ENCODE measurements around the gene CKM. TPM values are rescaled to one million over a fixed set of nuclear protein-coding genes. Genes with fewer than 3 reads are reported as not detected.

CKM gene
- total and polyA plus RNA-seq, 2 donors (not counting 3 experiments of a cell fraction or from before 2014, with no cell fraction given) = not detected

GRCh38 chr19:45322311-45322710 is 364 bp downstream of the CKM start:
- Histone ChIP-seq H3K9me1 (replicated peaks; ENCODE audit: control insufficient read depth, extremely low read depth, insufficient read depth, low read length) (no peaks in the 10 kb centered on the region), H4K20me1 (replicated peaks; ENCODE audit: control insufficient read depth, extremely low read depth, insufficient read depth, low read length) (no peaks in the 10 kb centered on the region), H3K4me2 (ENCODE audit: insufficient read depth, low read length) (no peak overlapping the region), H3K27me3 (ENCODE audit: control insufficient read depth in 2 of 2, insufficient read depth in 2 of 2, low read length in 2 of 2) (peaks cover 4 to 5% of the 10 kb centered on the region in 2 experiments), H3K79me2 (ENCODE audit: control insufficient read depth, insufficient read depth, low read length) (no peaks in the 10 kb centered on the region), H3K9me3 (replicated peaks; ENCODE audit: control insufficient read depth, insufficient read depth, low read length) (no peaks in the 10 kb centered on the region), H3K4me1 (ENCODE audit: control insufficient read depth, extremely low read depth, insufficient read depth, low read length) (no peaks in the 10 kb centered on the region), H3K9ac (replicated peaks; ENCODE audit: extremely low read depth, insufficient read depth, low read length) (no peak overlapping the region), H3K4me3 (replicated peaks in 1 of 3; ENCODE audit: insufficient read depth in 1 of 3, low read depth in 1 of 3, low read length in 3 of 3) (no peak overlapping the region), H3K36me3 (ENCODE audit: control insufficient read depth in 2 of 2, extremely low read depth in 1 of 2, insufficient read depth in 2 of 2, low read length in 2 of 2) (no peaks in the 10 kb centered on the region), H2AFZ (ENCODE audit: low read depth, low read length) (no peak overlapping the region), H3K27ac (ENCODE audit: insufficient read depth, low read depth, low read length) (no peak overlapping the region)
- ChIA-PET CTCF (no interaction called here), POLR2A (no interaction called here)
- intact Hi-C loops (cut with micrococcal nuclease) (no loop called here), dilution Hi-C loops (cut with MboI; ENCODE audit: extremely low pct_ligation_motif_present, low sequenced_read_pairs) (no loop called here)
- BruUV-seq (replicated peaks) = no TSS peak
- no peak for TF ChIP-seq FOS (IDR thresholded peaks at IDR 0.05; ENCODE audit: borderline replicate concordance, insufficient read depth, low read length)
- TF ChIP-seq MAX (IDR thresholded peaks at IDR 0.05; ENCODE audit: insufficient read depth, insufficient read length) = no peak
- no peak for TF ChIP-seq GATA2 (IDR thresholded peaks at IDR 0.05; ENCODE audit: insufficient read depth, insufficient read length, low read depth, low read length)
- no peak for TF ChIP-seq JUN (IDR thresholded peaks at IDR 0.05; ENCODE audit: borderline replicate concordance, insufficient read depth, insufficient read length, low read depth)
- TF ChIP-seq POLR2A (IDR thresholded peaks at IDR 0.05; ENCODE audit: low read depth, low read length) = no peak
- no peak for TF ChIP-seq MYC (IDR thresholded peaks at IDR 0.05; ENCODE audit: low read depth, low read length)
- TF ChIP-seq EZH2 (IDR thresholded peaks at IDR 0.05; ENCODE audit: borderline replicate concordance, low read depth, low read length, severe bottlenecking) = no peak
- no peak for TF ChIP-seq CTCF (IDR thresholded peaks at IDR 0.05; ENCODE audit: extremely low read depth in 1 of 2, insufficient read depth in 1 of 2, low read depth in 1 of 2, low read length in 2 of 2)
- TF ChIP-seq POLR2AphosphoS5 (IDR thresholded peaks at IDR 0.05; ENCODE audit: insufficient read depth, low read depth, low read length) = no peak
- FAIRE-seq (no peak), DNase-seq (ENCODE audit: low read depth, low spot score) (no peak)
